NCI-H1436 (cell line): Measurements from ENCODE around the gene NRXN2.

Experiments
- DNase-seq: peaks from one replicate; lab custom pipeline; 2025; lab: John Stamatoyannopoulos, UW

Gene NRXN2

GRCh38 chr11:64649291-64649697, 73.7 kb downstream of the NRXN2 start:
- DNase-seq = no peak

GRCh38 chr11:64648551-64648950, 74.4 kb downstream of the NRXN2 start:
- no peak for DNase-seq

GRCh38 chr11:64647019-64647779, 75.8 kb downstream of the NRXN2 start:
- DNase-seq = no peak

DNA sequence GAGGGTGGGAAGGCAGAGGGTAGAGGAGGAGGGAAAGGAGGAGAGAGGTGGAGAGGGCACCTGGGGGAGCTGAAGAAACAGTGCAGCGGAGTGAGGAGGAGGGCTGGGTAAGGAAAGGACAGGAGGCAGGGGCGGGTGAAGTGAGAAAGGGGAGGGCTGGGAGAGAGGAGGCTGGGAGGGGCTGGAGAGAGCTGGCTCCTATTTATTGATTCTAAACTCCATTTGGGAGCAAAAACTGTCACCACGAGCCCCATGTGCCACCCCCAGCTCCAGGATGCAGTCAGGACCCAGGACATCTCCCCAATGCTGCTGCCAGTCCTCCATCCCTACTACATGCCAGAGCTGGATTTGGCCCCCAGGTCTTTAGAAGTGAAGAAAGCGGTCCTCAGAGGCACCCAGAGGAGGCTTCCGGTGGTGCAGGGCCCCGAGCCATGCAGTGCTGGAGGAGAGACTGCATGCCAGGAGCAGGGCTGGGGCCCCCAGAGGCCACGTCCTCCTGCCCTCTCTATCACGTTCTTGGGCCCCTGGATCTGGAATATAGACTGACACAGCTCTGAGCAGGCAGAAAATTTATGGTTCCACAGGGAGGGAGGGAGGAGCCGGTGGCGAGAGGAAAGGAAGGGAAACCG, 78.2 kb downstream of the NRXN2 start:
- no peak for DNase-seq

DNA sequence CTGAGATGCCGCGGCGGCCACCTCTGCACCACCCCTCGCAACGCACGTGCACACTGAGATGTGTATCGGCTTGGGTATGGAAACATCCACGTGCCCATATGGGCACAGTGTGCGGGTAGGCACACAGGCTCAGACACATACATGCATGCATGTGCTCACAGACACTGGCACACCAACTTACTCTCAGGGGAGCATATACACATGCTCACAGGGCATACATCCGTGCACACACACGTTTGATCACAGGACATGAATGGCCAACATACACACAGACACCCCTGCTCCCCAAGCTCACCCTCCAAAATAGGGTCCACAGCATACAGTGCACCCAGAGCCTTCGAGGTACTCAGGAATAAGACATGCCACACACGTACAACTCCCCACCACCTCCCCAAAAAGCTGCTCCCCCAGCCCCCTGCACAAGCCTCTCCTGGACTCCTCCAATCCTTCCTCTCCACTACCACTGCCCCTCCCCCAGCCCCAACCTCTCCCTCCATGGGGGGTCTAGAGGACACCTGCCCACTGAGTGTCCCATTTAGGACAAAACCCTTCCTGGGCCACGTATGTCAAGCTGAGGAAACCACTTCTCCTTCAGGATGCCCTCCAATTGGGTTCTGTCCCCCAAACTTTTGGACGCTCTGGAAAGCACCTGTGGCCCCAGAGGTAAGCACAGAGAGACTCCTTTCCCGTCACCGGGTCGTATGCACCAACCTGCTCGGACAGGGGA, 78.9 kb downstream of the NRXN2 start:
- DNase-seq = no peak

DNA sequence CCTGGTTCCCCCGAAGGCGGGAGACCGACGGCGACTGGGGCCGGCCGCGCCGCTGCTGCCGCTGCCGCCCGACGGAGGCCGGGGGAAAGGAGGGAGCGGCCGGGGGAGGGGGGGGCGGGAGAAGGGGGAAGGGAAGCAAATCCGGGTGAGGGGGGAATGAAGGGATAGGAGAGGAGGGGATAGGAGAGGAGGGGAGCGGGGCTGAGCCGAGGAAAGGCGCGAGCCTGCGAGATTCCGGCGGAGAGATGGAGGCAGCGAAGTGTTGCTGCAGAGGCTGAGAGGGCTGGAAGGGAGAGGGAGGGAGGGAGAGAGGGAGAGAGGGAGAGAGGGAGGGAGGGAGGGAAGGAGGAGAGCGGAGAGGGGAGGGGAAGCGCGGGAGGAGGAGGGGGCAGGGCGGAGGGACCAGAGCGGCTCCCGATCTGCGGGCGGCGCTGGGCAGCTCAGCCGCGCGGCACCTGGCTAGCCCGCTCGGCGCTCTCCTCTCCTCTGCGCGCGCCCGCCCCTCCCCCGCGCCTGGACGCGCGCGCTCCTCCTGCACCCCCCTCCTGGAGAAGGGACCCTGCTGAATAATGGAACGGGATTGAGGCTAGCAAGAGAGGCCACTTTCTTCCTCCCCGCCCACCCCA, 79.6 kb downstream of the NRXN2 start:
- DNase-seq = no peak

- no peak for DNase-seq
These were observed 80.1 kb downstream of the NRXN2 start for GRCh38 chr11:64642871-64643255.

DNA sequence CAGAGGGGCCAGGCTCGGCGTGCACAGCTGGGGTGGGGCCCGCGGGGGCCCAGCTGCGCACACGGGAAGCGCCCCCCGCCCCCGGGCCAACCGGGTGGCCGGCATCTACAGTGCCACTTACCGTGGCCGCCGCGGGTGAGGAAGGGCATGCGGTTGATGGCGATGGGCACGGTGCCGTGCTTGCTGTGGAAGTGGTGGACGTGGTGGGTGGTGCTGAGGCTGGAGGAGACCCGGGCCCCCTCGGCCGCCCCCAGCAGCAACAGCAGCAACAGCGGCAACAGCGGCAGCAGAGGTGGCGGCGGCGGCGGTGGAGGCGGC, 80.6 kb downstream of the NRXN2 start:
- no peak for DNase-seq

GRCh38 chr11:64641596-64642417, 81.2 kb downstream of the NRXN2 start:
- no peak for DNase-seq

GRCh38 chr11:64639885-64640284, 83.1 kb downstream of the NRXN2 start:
- no peak for DNase-seq

DNA sequence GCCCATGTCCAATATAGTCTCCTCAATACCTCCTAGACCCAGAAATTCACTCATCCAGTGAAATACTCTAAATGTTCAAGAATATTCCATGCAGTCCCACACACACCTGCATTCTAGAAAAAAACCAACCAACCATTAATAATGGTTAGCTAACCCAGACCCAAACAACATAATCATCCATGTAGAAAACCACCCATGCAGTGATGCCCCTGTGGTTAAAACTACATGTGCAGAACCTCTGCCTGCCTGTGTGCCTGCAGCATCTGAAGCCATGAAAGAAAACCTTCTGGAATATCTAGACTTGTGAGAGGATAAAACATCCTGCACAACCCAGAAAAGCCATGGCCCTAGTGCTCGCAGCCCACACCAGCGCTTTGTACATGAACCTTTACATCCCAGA, 84.2 kb downstream of the NRXN2 start:
- DNase-seq = no peak

DNA sequence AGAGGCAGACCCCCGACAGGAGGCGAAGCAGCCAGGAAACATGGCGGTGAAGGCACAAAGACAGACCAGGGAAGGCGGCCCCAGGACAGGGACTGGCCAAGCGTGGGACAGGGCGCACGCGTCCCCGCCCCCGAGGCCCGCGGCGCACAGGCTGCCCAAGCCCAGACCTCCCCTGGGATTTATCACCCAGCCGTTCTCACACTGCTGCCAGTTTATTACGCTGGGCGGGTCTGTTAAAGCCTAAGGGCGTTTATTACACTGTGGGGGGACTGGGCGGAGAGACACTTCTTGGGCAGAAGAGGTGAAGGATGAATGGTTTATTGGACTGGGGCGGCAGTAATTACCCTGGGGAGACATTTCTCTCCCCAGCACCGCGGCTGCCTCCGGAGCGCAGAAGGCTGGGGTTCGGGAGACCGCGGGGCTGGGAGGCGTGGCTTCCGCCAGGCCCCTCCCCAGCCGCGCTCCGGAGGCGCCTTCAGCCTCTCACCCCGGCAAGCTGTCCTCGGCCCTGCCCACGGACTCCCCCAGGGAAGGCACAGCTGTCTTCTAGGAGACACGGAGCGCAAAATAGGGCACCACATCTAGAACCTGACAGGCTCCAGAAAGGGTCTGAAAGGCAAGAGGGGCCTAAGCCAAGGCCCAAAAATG, 84.9 kb downstream of the NRXN2 start:
- peak; percentile 65 for DNase-seq

DNA sequence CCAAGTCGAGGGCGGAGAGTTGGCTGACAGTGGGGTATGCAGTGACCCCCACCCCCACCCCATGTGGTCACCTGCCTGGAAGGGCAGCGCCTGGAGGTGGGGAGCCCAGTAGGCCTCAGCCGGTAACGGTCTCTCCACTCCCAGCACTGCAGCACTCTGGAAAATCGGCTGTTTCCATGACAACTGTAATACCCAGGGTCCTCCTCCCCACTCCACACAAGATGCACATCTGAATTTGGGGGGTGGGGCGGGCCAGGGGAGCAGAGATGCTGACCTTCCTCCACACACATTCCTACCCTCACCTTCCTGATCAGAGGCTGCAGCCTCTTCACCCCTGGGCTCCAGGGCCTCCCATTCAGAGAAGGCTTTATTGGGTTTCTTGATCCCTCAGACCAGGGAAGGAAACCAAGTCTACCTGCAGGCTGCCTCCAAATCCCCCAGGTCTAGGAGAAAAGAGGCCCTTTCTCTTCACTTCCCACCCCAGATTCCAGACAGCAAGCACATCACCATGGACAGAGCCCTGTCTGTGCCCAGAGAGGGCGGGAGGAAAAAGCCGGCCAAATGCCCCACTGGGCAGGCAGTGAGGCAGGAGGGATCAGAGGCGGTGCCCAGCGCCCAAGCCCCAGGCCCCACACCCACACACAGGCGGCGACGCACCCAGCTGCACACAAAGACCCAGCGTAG, 85.5 kb downstream of the NRXN2 start:
- DNase-seq = no peak

- DNase-seq = no peak
These were observed 89.3 kb downstream of the NRXN2 start for GRCh38 chr11:64633555-64634159.

DNA sequence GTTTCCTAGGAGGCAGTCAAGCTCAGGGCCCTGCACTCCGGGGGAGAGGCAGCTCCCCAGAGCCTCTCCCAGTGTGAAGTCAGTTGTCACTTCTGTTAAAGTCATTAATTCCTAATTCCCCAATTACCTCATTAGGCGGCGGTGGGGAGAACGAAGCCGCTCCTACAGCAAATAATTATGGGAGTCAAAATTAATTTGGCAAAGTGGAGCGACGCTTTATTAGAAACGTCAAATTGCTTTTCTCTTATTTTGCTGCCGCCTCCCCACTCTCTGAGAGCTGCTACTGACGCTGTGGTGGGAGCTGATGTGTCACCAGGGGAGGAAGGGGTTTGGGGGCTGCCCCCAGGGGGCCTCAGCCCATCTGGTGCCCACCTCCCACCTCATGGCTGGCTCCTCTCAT, 90.3 kb downstream of the NRXN2 start:
- no peak for DNase-seq

DNA sequence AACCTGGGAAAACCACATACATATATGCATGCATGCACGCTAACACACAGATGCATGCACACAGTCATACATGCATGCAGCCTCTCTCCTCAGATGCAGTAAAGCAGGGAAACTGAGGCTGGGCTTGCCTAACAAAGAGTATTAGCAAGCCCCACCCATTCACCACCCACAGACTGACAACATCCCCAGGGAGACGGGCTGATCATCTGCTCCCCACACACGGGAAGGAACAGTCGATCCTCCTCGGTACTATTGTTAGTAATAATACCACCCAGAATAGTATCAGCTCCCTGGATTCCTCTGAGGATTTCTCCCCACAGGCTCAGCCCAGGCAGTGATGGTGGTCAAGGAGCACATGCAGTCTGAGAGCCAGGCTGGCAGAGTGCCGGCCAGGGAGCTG, 90.8 kb downstream of the NRXN2 start:
- DNase-seq = no peak

DNA sequence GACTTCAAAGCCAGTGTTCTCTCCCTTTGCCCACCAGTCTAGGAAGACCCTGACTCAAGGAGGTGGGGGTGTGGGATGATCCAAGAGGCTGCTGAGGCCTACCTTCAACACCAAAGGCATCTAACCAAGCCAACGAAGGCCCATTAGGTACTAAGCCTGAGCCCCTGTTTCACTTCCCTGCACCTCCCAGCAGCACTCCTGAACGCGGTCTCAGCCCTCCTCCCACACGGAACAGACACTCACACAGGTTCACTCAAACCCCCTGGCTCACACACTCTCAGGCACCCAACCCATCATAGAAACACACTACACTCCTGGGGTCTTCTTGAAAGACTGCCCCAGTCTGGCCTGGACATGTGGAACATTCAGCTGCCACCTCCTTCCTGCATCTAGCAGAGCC, 91.3 kb downstream of the NRXN2 start:
- DNase-seq = no peak

DNA sequence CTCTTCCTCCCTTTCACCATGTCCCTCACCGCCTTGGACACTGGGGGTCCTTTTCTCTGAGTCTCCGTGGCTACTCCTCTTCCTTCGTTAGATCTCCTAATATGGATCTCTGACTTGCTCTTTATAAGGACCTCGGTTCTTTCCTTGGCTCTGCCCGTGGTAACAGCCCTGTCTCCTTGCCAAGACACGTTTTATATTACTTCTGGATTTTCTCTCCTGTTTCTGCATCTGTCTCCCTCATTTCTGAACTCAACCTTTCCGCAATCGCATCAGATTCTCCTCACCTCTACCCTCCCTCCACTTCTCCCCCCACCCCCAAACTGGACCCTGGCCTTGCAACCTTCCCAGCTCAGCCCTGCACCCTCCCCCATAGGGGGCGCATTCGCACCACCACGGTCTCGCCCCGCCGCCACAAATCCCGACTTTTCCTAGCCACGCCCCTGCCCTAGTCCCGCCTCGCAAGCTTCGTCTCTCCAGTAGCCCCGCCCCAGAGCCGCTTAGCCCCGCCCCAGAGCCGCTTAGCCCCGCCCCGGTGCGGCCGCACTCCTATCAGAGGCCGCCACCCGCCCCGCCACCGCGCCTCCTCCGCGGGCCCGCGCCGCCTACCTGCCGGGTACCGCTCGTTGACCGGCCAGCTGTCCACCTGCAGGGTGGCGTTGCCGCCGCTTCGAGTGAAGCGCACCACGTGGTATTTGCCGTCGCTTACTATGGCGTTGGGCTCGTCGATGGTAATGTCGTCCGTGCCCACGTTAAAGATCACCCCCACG, 93.0 kb downstream of the NRXN2 start:
- no peak for DNase-seq

- no peak for DNase-seq
These were observed 93.9 kb downstream of the NRXN2 start for GRCh38 chr11:64629103-64629502.

DNA sequence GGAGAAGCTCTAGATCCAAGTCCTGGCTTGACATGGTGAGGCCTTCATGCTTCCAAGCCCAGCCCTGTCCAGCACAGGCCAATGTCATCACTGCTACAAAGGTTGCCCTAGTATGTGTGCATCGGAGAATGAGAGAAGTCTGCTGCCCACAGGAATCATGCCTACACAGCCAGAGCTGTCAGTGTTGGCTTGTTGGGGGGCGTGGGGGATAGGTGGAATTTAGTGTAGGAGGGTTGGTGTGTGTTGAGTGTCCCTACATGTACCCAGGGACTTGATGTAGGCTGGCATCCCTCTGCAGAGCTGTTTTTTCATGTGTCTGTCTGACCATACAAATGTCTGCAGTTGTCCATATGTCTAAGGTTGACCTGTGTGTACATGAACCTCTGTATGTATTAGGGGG, 94.4 kb downstream of the NRXN2 start:
- no peak for DNase-seq
